ENCODE results near the gene PNLIPRP2.

PNLIPRP2 gene

DNA sequence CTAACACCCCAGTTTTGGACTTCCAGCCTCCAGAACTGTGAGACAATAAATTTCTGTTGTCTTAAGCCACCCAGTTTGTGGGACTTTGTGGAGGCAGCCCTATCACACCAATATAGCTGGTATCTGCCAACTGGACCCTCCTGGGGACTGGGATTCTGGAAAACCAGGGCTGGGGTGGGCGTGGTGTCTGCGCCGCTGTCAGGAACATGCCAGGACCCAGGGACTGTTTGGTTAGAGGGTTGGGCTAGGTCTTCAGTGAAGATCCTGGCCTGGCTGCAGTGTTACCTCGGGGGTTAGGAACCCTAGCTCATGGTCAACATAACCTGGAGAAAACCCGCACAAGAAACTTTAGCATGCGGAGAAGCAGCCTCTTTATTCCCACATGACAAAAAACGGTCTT lies 42.6 kb downstream of the PNLIPRP2 start:
- TF ChIP-seq, protein P1, sequence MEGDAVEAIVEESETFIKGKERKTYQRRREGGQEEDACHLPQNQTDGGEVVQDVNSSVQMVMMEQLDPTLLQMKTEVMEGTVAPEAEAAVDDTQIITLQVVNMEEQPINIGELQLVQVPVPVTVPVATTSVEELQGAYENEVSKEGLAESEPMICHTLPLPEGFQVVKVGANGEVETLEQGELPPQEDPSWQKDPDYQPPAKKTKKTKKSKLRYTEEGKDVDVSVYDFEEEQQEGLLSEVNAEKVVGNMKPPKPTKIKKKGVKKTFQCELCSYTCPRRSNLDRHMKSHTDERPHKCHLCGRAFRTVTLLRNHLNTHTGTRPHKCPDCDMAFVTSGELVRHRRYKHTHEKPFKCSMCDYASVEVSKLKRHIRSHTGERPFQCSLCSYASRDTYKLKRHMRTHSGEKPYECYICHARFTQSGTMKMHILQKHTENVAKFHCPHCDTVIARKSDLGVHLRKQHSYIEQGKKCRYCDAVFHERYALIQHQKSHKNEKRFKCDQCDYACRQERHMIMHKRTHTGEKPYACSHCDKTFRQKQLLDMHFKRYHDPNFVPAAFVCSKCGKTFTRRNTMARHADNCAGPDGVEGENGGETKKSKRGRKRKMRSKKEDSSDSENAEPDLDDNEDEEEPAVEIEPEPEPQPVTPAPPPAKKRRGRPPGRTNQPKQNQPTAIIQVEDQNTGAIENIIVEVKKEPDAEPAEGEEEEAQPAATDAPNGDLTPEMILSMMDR (conservative IDR thresholded peaks at IDR 0.05; ENCODE audit: low read depth, low read length): no peak
- no peak overlapping the region for H3K4me3 ChIP-seq (ENCODE audit: low read depth, low read length)
- DNase-seq (ENCODE audit: low read depth): no peak

DNA sequence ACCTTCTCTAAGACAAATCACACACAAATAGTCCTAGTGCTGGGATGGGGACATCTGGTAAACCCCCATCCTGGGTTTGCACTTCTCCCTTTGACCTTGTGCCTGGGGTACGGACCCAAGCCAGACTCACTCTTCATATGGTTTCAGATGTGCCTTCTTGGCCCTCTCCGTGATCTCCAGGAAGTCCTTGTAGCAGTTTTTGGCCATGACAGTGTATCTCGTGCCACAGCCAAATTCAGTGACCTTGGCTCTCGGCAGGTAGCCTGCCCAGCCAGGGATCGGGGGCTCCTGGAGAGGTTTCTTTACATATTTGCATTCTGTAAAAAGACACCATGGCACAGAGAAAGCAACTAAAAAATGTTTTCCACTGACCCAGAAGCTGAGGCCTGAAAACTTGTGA lies 43.9 kb downstream of the PNLIPRP2 start:
- TF ChIP-seq, protein P1 (conservative IDR thresholded peaks at IDR 0.05; ENCODE audit: low read depth, low read length): no peak
- H3K4me3 ChIP-seq (ENCODE audit: low read depth, low read length): no peak overlapping the region
- DNase-seq (ENCODE audit: low read depth): no peak

DNA sequence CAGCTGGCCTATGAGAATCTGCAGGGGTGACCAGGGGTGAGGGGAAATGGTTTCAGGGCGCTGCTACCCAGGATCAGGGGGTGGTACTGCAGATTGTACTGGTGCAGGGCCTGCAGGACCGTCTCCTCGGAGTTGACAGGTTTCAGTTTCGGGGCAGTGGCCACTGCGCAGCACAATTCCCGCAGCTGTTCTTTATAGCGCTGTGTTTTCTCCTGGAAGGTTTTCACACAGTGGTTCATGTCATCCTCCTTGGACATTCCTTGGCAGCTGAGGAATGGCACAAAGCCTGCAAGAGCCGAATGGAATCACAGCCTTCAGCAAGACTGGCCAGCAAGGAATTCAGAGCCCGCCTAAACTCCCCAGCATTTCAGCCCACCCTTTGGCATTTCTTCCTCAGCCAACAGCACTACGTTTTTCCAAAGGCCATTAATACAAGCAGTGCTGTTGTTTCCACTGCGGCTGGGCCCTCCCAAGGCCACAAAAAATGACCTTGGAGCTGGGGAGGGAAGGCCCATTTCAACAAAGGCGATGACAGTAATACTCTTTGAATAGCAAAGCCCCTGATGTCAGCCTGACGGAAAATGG lies 44.9 kb downstream of the PNLIPRP2 start:
- TF ChIP-seq, protein P1 (conservative IDR thresholded peaks at IDR 0.05; ENCODE audit: low read depth, low read length): no peak
- H3K4me3 ChIP-seq (ENCODE audit: low read depth, low read length): no peak overlapping the region
- no peak for DNase-seq (ENCODE audit: low read depth)

DNA sequence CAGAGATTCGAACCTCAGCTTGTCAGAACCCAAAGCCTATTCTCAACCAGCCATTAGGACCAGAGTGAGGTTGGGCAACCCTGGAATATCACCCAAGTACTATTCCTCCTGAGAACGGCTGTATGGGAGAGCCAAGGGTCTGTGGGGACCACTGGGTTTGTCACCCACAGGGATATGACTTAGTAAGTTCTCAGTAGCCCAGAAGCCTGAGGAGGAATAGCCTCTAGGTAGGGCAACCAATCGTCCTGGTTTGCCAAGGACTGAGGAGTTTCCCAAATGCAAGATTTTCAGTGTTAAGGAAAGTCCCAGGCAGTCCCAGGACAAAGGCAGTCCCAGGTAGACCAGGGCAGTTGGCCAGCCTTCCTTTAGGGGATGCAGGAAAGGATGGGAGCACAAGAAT lies 46.7 kb downstream of the PNLIPRP2 start:
- no peak for DNase-seq (ENCODE audit: low read depth)
- TF ChIP-seq, protein P1 (conservative IDR thresholded peaks at IDR 0.05; ENCODE audit: low read depth, low read length): no peak
- H3K4me3 ChIP-seq (ENCODE audit: low read depth, low read length): no peak overlapping the region

DNA sequence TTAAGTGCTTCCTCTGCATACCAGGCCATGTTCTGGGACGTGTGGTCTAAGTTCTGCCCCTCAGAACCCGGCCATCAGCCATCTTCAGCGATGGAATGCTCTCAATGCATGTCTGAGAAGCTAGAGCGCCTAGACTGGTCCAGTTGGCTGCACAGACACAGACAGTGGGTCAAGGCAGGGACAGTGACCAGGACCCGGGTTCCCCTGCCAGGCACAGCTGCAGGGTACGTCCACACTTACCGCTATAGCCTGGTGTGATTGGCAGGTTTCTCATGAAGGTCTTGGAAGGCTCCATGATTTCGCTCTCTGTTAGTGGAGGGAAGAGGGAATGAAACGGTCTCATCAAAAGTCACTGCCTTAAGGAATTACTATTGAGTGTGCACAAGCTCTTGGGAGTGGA lies 47.3 kb downstream of the PNLIPRP2 start:
- no peak overlapping the region for H3K4me3 ChIP-seq (ENCODE audit: low read depth, low read length)
- TF ChIP-seq, protein P1 (conservative IDR thresholded peaks at IDR 0.05; ENCODE audit: low read depth, low read length): no peak
- no peak for DNase-seq (ENCODE audit: low read depth)

DNA sequence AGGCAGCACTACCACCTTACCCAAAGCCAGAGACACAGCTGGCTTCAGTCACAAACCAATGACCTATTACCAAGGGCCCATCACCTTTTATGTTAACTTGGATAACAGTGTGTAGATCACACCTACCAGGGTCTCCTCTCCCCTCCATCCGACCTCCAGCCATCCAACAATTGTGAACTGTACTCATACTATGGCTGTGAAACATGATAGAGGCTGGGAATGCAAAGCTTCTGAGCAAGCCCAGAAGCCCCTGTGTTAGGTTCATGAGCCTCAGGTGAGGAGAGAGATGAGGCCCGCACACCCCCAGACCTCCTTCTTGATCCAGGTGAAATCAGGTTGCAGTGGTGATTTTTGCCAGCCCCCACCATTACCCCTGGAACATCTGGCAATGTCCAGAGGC lies 47.7 kb downstream of the PNLIPRP2 start:
- no peak for DNase-seq (ENCODE audit: low read depth)
- H3K4me3 ChIP-seq (ENCODE audit: low read depth, low read length): no peak overlapping the region
- TF ChIP-seq, protein P1 (conservative IDR thresholded peaks at IDR 0.05; ENCODE audit: low read depth, low read length): no peak

DNA sequence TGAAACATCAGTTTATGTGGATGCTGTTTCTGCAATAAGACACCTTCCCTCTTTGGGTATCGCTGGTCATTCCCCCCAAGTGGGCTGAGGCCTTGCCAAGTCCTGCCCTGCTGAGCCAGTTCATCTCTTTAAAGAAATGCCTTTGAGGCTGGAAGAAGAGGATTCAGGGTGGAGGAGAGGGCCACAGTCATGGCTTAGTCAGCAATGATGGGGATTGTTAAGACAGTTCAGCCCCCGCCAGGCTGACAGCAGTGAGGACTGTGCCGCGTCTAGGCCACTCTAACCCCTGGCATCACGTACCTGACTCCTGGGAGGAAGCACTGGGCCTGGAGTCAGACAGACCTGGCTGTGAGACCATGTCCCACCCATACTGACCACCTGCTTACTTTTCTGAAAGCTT lies 48.3 kb downstream of the PNLIPRP2 start:
- DNase-seq (ENCODE audit: low read depth): no peak

More for the DNA sequence above, 48.3 kb downstream of the PNLIPRP2 start:
- TF ChIP-seq, protein P1 (conservative IDR thresholded peaks at IDR 0.05; ENCODE audit: low read depth, low read length): no peak
- H3K4me3 ChIP-seq (ENCODE audit: low read depth, low read length): no peak overlapping the region
